H1 (cell line): ENCODE results near the gene LPCAT1. TPM values are rescaled to one million over a fixed set of nuclear protein-coding genes. Genes with fewer than 3 reads are reported as not detected.
"Not testable (repeated sequence)": the region's sequence is repeated elsewhere in the genome, so short reads cannot be mapped to it uniquely, and the experiment has no call there.

Source experiments
- CTCF ChIA-PET: fragments of 300-600 bp; sonication (Branson Sonifier 250); formaldehyde crosslinking; loops from one replicate; lab custom pipeline; 2021; ENCODE audit not compliant: partially characterized antibody; lab: Charles Lee
- POLR2A ChIA-PET: fragments of 300-600 bp; sonication (Branson Sonifier 250); formaldehyde crosslinking; loops from one replicate; lab custom pipeline; 2021; ENCODE audit warnings: inconsistent platforms; ENCODE audit not compliant: partially characterized antibody; lab: Charles Lee
- DNase-seq, 2 experiments: peaks; one replicate each; pipeline versions ENCODE4 v3.0.0 to v3.0.0-alpha.2; 2010 to 2022; ENCODE audit warnings: low spot score in 2 of 2, low read depth in 1 of 2, mixed read lengths in 1 of 2
- FAIRE-seq: peaks from 2 replicates; lab custom pipeline; 2011; peaks lifted over from hg19 to GRCh38; lab: Jason Lieb, UNC
- H2AFZ ChIP-seq: 2 replicates; pipeline ENCODE4 v1.8.1; 2012; ENCODE audit warnings: low read length, inconsistent platforms
- H2AK5ac ChIP-seq: 2 replicates; pipeline ENCODE4 v1.6.1; 2013; ENCODE audit warnings: low read depth, low read length
- H2BK120ac ChIP-seq: replicated peaks from 2 replicates; pipeline ENCODE3; 2013; ENCODE audit warnings: low read depth, low read length, inconsistent platforms
- H2BK12ac ChIP-seq: 2 replicates; pipeline ENCODE4 v1.6.1; 2013; ENCODE audit warnings: low read depth, low read length
- H2BK15ac ChIP-seq: 2 replicates; pipeline ENCODE4 v1.6.1; 2013; ENCODE audit warnings: low read length
- H2BK20ac ChIP-seq: 2 replicates; pipeline ENCODE4 v1.6.1; 2013; ENCODE audit warnings: low read length
- H2BK5ac ChIP-seq: 2 replicates; pipeline ENCODE4 v1.6.1; 2013; ENCODE audit warnings: low read depth, low read length
- H3K14ac ChIP-seq: 2 replicates; pipeline ENCODE4 v1.6.1; 2013; ENCODE audit warnings: inconsistent platforms; ENCODE audit not compliant: insufficient read length
- H3K18ac ChIP-seq: 2 replicates; pipeline ENCODE4 v1.6.1; 2013; ENCODE audit warnings: low read length; ENCODE audit errors: extremely low read depth
- H3K23ac ChIP-seq: 2 replicates; pipeline ENCODE4 v1.6.1; 2013; ENCODE audit warnings: inconsistent platforms; ENCODE audit not compliant: insufficient read length
- H3K23me2 ChIP-seq: 2 replicates; pipeline ENCODE4 v1.6.1; 2013; ENCODE audit warnings: low read depth, low read length
- H3K27ac ChIP-seq: 2 replicates; pipeline ENCODE4 v1.6.1; 2011; ENCODE audit warnings: low read depth, low read length, inconsistent platforms
- H3K27me3 ChIP-seq, 4 experiments: replicated peaks in 1 of 4; 1 replicate in 1 of 4; 2 replicates in 3 of 4; pipeline versions ENCODE4 v1.6.1 to v1.8.1; 2011 to 2013; ENCODE audit warnings: low read length in 3 of 4, mild to moderate bottlenecking in 3 of 4, inconsistent platforms in 2 of 4, mixed read lengths in 2 of 4, moderate library complexity in 1 of 4; ENCODE audit not compliant: control insufficient read depth in 3 of 4, insufficient read depth in 3 of 4; ENCODE audit errors: extremely low read depth in 1 of 4
- H3K36me3 ChIP-seq, 4 experiments: 2 replicates each; pipeline versions ENCODE4 v1.6.1 to v1.8.1; 2011 to 2013; ENCODE audit warnings: mild to moderate bottlenecking in 4 of 4, low read length in 3 of 4, moderate library complexity in 2 of 4, control low read depth in 1 of 4, inconsistent platforms in 1 of 4; ENCODE audit not compliant: insufficient read depth in 4 of 4, control insufficient read depth in 2 of 4
- H3K4ac ChIP-seq: replicated peaks from 2 replicates; pipeline ENCODE3; 2013; ENCODE audit warnings: low read length, low read depth, mixed read lengths, inconsistent platforms; ENCODE audit not compliant: insufficient read length
- H3K4me1 ChIP-seq, 4 experiments: replicated peaks in 1 of 4; 1 replicate in 1 of 4; 2 replicates in 3 of 4; pipeline versions ENCODE4 v1.6.1 to v1.8.1; 2011 to 2013; ENCODE audit warnings: low read length in 3 of 4, inconsistent platforms in 2 of 4, mixed read lengths in 1 of 4; ENCODE audit not compliant: insufficient read depth in 4 of 4, control insufficient read depth in 3 of 4
- H3K4me2 ChIP-seq, 2 experiments: 2 replicates each; pipeline versions ENCODE4 v1.6.1 to v1.8.1; 2011 to 2013; ENCODE audit warnings: low read depth in 2 of 2, low read length in 2 of 2, control low read depth in 1 of 2, inconsistent platforms in 1 of 2, mild to moderate bottlenecking in 1 of 2; ENCODE audit not compliant: insufficient read depth in 1 of 2
- H3K4me3 ChIP-seq, 4 experiments: fragments of 200-600, 300-600 bp in 1 of 4; sonication (generic), shearing (Covaris generic), sonication (Bioruptor Twin) in 1 of 4; 2 replicates each; pipeline versions ENCODE4 v1.5.1 to v1.8.1; 2011 to 2016; ENCODE audit warnings: low read length in 4 of 4, low read depth in 3 of 4, control low read depth in 2 of 4, inconsistent platforms in 2 of 4, mild to moderate bottlenecking in 2 of 4, mixed read lengths in 1 of 4, moderate library complexity in 1 of 4; ENCODE audit not compliant: insufficient read depth in 2 of 4; ENCODE audit errors: extremely low read depth in 1 of 4
- H3K56ac ChIP-seq: replicated peaks from 2 replicates; pipeline ENCODE3; 2013; ENCODE audit warnings: low read depth, mild to moderate bottlenecking, mixed read lengths, low read length, inconsistent platforms; ENCODE audit not compliant: insufficient read length
- H3K79me1 ChIP-seq: 2 replicates; pipeline ENCODE4 v1.6.1; 2013; ENCODE audit warnings: low read depth, low read length, control low read depth
- H3K79me2 ChIP-seq, 2 experiments: 2 replicates each; pipeline versions ENCODE4 v1.6.1 to v1.8.1; 2012 to 2013; ENCODE audit warnings: low read length in 2 of 2, mild to moderate bottlenecking in 2 of 2, inconsistent platforms in 1 of 2; ENCODE audit not compliant: insufficient read depth in 2 of 2, control insufficient read depth in 1 of 2
- H3K9ac ChIP-seq, 4 experiments: replicated peaks in 1 of 4; 1 replicate in 1 of 4; 2 replicates in 3 of 4; pipeline versions ENCODE4 v1.6.1 to v1.8.1; 2011 to 2013; ENCODE audit warnings: low read depth in 3 of 4, low read length in 3 of 4, control low read depth in 2 of 4, mild to moderate bottlenecking in 2 of 4, moderate library complexity in 2 of 4, inconsistent platforms in 1 of 4; ENCODE audit errors: extremely low read depth in 1 of 4
- H3K9me3 ChIP-seq, 2 experiments: 2 replicates each; pipeline versions ENCODE4 v1.6.1 to v1.8.1; 2012 to 2013; ENCODE audit warnings: mild to moderate bottlenecking in 2 of 2, moderate library complexity in 2 of 2, control low read depth in 1 of 2, inconsistent platforms in 1 of 2, low read depth in 1 of 2, low read length in 1 of 2, mixed read lengths in 1 of 2; ENCODE audit not compliant: insufficient read depth in 2 of 2
- H4K20me1 ChIP-seq, 2 experiments: replicated peaks in 1 of 2; 2 replicates each; pipeline versions ENCODE3 to v1.8.1; 2011 to 2013; ENCODE audit warnings: inconsistent platforms in 2 of 2, low read length in 2 of 2, mild to moderate bottlenecking in 1 of 2; ENCODE audit not compliant: insufficient read depth in 2 of 2, control insufficient read depth in 1 of 2
- H4K5ac ChIP-seq: 2 replicates; pipeline ENCODE4 v1.6.1; 2013; ENCODE audit warnings: low read length, low read depth, mixed read lengths, inconsistent platforms; ENCODE audit not compliant: insufficient read length
- H4K8ac ChIP-seq: 2 replicates; pipeline ENCODE4 v1.8.0; 2013; ENCODE audit warnings: mild to moderate bottlenecking, moderate library complexity, low read length, inconsistent platforms; ENCODE audit not compliant: insufficient read depth; ENCODE audit errors: extremely low read depth
- H4K91ac ChIP-seq: replicated peaks from 2 replicates; pipeline ENCODE3; 2013; ENCODE audit warnings: low read length, mixed read lengths, inconsistent platforms; ENCODE audit not compliant: insufficient read length
- WGBS, 2 experiments: shearing (Covaris generic) in 1 of 2; methylation state at CpG; one replicate each; pipeline versions ENCODE4 v1.1.6 to v1.1.7; 2013 to 2015; ENCODE audit warnings: low lambda C conversion rate in 2 of 2, mixed read lengths in 2 of 2, inconsistent platforms in 1 of 2, low coverage in 1 of 2, missing lambda C conversion rate in 1 of 2; ENCODE audit not compliant: insufficient replicate concordance in 2 of 2, insufficient coverage in 1 of 2, insufficient read length in 1 of 2; ENCODE audit errors: extremely low coverage in 1 of 2, missing lambda C conversion rate in 1 of 2; 5-methylcytosine and 5-hydroxymethylcytosine counted together
- polyA plus RNA-seq, 7 experiments: library from polyadenylated mRNA; depleted of rRNA in 3 of 7; stranded (reverse) in 5 of 7; unstranded in 2 of 7; fragments of >200 nt in 5 of 7; fragments of 200-250 nt in 2 of 7; gene quantifications; 1 replicate in 5 of 7; 2 replicates in 1 of 7; 4 replicates in 1 of 7; pipeline versions ENCODE4 v1.2.1 to v1.2.3, GENCODE V29; 2011 to 2013; ENCODE audit warnings: missing spikeins in 2 of 7, mixed read lengths in 2 of 7
- total RNA-seq: library from RNA; stranded (reverse); fragmentation: NEBNext Ultra II Directional; extraction: Animal tissue kit (Norgen Biotek cat#: 25700); gene quantifications from 2 replicates; pipeline ENCODE4 v1.2.1, GENCODE V29; 2021

The LPCAT1 gene
- total and polyA plus RNA-seq, 2 of the 8 experiments (the other 6 are each of a cell fraction or from before 2014, with no cell fraction given): 107 to 260 TPM

- not testable (repeated sequence) for H3K23ac ChIP-seq, H3K4ac ChIP-seq, H4K91ac ChIP-seq, FAIRE-seq, H3K4me3 ChIP-seq, H3K79me1 ChIP-seq, H4K8ac ChIP-seq, DNase-seq, H2BK12ac ChIP-seq, H2AFZ ChIP-seq, H3K23me2 ChIP-seq, H3K27ac ChIP-seq, H2AK5ac ChIP-seq, H3K79me2 ChIP-seq, H2BK120ac ChIP-seq, H2BK5ac ChIP-seq, H3K18ac ChIP-seq, H3K27me3 ChIP-seq, H3K9ac ChIP-seq, H3K14ac ChIP-seq, H2BK15ac ChIP-seq, H4K20me1 ChIP-seq, H3K4me2 ChIP-seq, H3K56ac ChIP-seq, H2BK20ac ChIP-seq, H4K5ac ChIP-seq, H3K4me1 ChIP-seq
- peaks cover 43 to 60% of the 10 kb centered on the region in 2 experiments for H3K9me3 ChIP-seq
- H3K36me3 ChIP-seq: peaks cover 2 to 36% (median 23%) of the 10 kb centered on the region in 4 experiments; a peak in 6 of 8 replicates
- ChIA-PET CTCF (interaction anchor here (1.7 to 4.5 kb wide), 2 partner anchors 12 to 76 kb away, joined by 3 to 19 read pairs; no protein-coding TSS in a partner anchor), POLR2A (interaction anchor here (0.9 kb wide), 1 partner anchor 9 kb away, joined by 3 read pairs; no protein-coding TSS in a partner anchor)
- 87% methylated on average over 9 of the region's 20 CpGs; no CpG with 5 or more reads in 1 of the 2 experiments for WGBS, 2 experiments
Observed at GRCh38 chr5:1456110-1456881, 67.5 kb downstream of the LPCAT1 start.
